Measurements from ENCODE around the gene PARD6A. TPM values are rescaled to one million over a fixed set of nuclear protein-coding genes. Genes with fewer than 3 reads are reported as not detected.

PARD6A gene
- total and polyA plus RNA-seq, 2 donors (not counting 1 experiment from before 2014, with no cell fraction given): 0.36 to 4.8 TPM

- DNase-seq (ENCODE audit: low read depth in 2 of 2): no peak
- H2AFZ ChIP-seq (ENCODE audit: low read length): no peak overlapping the region
- peaks cover 2% of the 10 kb centered on the region for H3K36me3 ChIP-seq (ENCODE audit: control insufficient read depth, insufficient read depth, low read length)
- TF ChIP-seq EZH2 (IDR thresholded peaks at IDR 0.05; ENCODE audit: low read length, missing control alignments): no peak
- TF ChIP-seq CTCF (conservative IDR thresholded peaks at IDR 0.05 in 1 of 2, IDR thresholded peaks at IDR 0.05 in 1 of 2; ENCODE audit: low read depth in 1 of 2, low read length in 2 of 2): no peak
- no peak overlapping the region for H3K27ac ChIP-seq (ENCODE audit: insufficient read depth, low read length)
- H3K27me3 ChIP-seq (ENCODE audit: control insufficient read depth, insufficient read depth, low read length): no peaks in the 10 kb centered on the region
- H3K79me2 ChIP-seq (ENCODE audit: control insufficient read depth, insufficient read depth, low read length): no peaks in the 10 kb centered on the region
- H3K4me3 ChIP-seq (replicated peaks in 1 of 4; ENCODE audit: control extremely low read depth in 1 of 4, insufficient read depth in 1 of 4, low read depth in 3 of 4, low read length in 4 of 4): no peak overlapping the region
- peaks cover 4% of the 10 kb centered on the region for H3K4me1 ChIP-seq (ENCODE audit: control insufficient read depth, extremely low read depth, insufficient read depth, low read length)
- H3K4me2 ChIP-seq (ENCODE audit: extremely low read depth, insufficient read depth, low read length): no peak overlapping the region
- H4K20me1 ChIP-seq (ENCODE audit: control insufficient read depth, extremely low read depth, insufficient read depth, low read length): no peaks in the 10 kb centered on the region
- no peaks in the 10 kb centered on the region for H3K9me3 ChIP-seq (ENCODE audit: control insufficient read depth, insufficient read depth, low read depth, low read length)
- no peak overlapping the region for H3K9ac ChIP-seq (ENCODE audit: insufficient read depth, low read length)
Observed at GRCh38 chr16:67677712-67678111, 17.0 kb downstream of the PARD6A start.

GRCh38 chr16:67678354-67679023 is 17.7 kb downstream of the PARD6A start:
- no peak for DNase-seq (ENCODE audit: low read depth in 2 of 2)
- Histone ChIP-seq H3K27ac (ENCODE audit: insufficient read depth, low read length) (no peak overlapping the region), H3K4me3 (replicated peaks in 1 of 4; ENCODE audit: control extremely low read depth in 1 of 4, insufficient read depth in 1 of 4, low read depth in 3 of 4, low read length in 4 of 4) (no peak overlapping the region), H4K20me1 (ENCODE audit: control insufficient read depth, extremely low read depth, insufficient read depth, low read length) (no peaks in the 10 kb centered on the region), H2AFZ (ENCODE audit: low read length) (no peak overlapping the region), H3K9me3 (ENCODE audit: control insufficient read depth, insufficient read depth, low read depth, low read length) (no peaks in the 10 kb centered on the region), H3K9ac (ENCODE audit: insufficient read depth, low read length) (no peak overlapping the region), H3K79me2 (ENCODE audit: control insufficient read depth, insufficient read depth, low read length) (no peaks in the 10 kb centered on the region), H3K4me2 (ENCODE audit: extremely low read depth, insufficient read depth, low read length) (no peak overlapping the region), H3K36me3 (ENCODE audit: control insufficient read depth, insufficient read depth, low read length) (peaks cover 2% of the 10 kb centered on the region), H3K4me1 (ENCODE audit: control insufficient read depth, extremely low read depth, insufficient read depth, low read length) (peaks cover 2% of the 10 kb centered on the region), H3K27me3 (ENCODE audit: control insufficient read depth, insufficient read depth, low read length) (no peaks in the 10 kb centered on the region)
- TF ChIP-seq CTCF (conservative IDR thresholded peaks at IDR 0.05 in 1 of 2, IDR thresholded peaks at IDR 0.05 in 1 of 2; ENCODE audit: low read depth in 1 of 2, low read length in 2 of 2) (no peak), EZH2 (IDR thresholded peaks at IDR 0.05; ENCODE audit: low read length, missing control alignments) (no peak)

GRCh38 chr16:67679935-67680897 is 19.5 kb downstream of the PARD6A start:
- H3K9me3 ChIP-seq (ENCODE audit: control insufficient read depth, insufficient read depth, low read depth, low read length): no peaks in the 10 kb centered on the region
- no peak for TF ChIP-seq CTCF (conservative IDR thresholded peaks at IDR 0.05 in 1 of 2, IDR thresholded peaks at IDR 0.05 in 1 of 2; ENCODE audit: low read depth in 1 of 2, low read length in 2 of 2)
- H3K4me3 ChIP-seq (replicated peaks in 1 of 4; ENCODE audit: control extremely low read depth in 1 of 4, insufficient read depth in 1 of 4, low read depth in 3 of 4, low read length in 4 of 4): no peak overlapping the region
- H2AFZ ChIP-seq (ENCODE audit: low read length): no peak overlapping the region
- H3K9ac ChIP-seq (ENCODE audit: insufficient read depth, low read length): no peak overlapping the region
- no peaks in the 10 kb centered on the region for H3K79me2 ChIP-seq (ENCODE audit: control insufficient read depth, insufficient read depth, low read length)
- peaks cover 5% of the 10 kb centered on the region for H3K36me3 ChIP-seq (ENCODE audit: control insufficient read depth, insufficient read depth, low read length)
- H3K4me1 ChIP-seq (ENCODE audit: control insufficient read depth, extremely low read depth, insufficient read depth, low read length): no peaks in the 10 kb centered on the region
- H3K27me3 ChIP-seq (ENCODE audit: control insufficient read depth, insufficient read depth, low read length): no peaks in the 10 kb centered on the region
- no peak for DNase-seq (ENCODE audit: low read depth in 2 of 2)
- no peaks in the 10 kb centered on the region for H4K20me1 ChIP-seq (ENCODE audit: control insufficient read depth, extremely low read depth, insufficient read depth, low read length)
- no peak overlapping the region for H3K27ac ChIP-seq (ENCODE audit: insufficient read depth, low read length)
- no peak overlapping the region for H3K4me2 ChIP-seq (ENCODE audit: extremely low read depth, insufficient read depth, low read length)

Measured in fibroblast of lung (primary cell).